H1 (cell line): ENCODE measurements around the gene ENTPD6. TPM values are rescaled to one million over a fixed set of nuclear protein-coding genes. Genes with fewer than 3 reads are reported as not detected.
A peak's percentile ranks its signal among the peaks of the same experiment; 100 is the strongest.

Experiments used
- CTCF ChIA-PET: fragments of 300-600 bp; sonication (Branson Sonifier 250); formaldehyde crosslinking; loops from one replicate; lab custom pipeline; 2021; ENCODE audit not compliant: partially characterized antibody; lab: Charles Lee
- POLR2A ChIA-PET: fragments of 300-600 bp; sonication (Branson Sonifier 250); formaldehyde crosslinking; loops from one replicate; lab custom pipeline; 2021; ENCODE audit warnings: inconsistent platforms; ENCODE audit not compliant: partially characterized antibody; lab: Charles Lee
- DNase-seq, 2 experiments: peaks; one replicate each; pipeline versions ENCODE4 v3.0.0 to v3.0.0-alpha.2; 2010 to 2022; ENCODE audit warnings: low spot score in 2 of 2, low read depth in 1 of 2, mixed read lengths in 1 of 2
- FAIRE-seq: peaks from 2 replicates; lab custom pipeline; 2011; peaks lifted over from hg19 to GRCh38; lab: Jason Lieb, UNC
- H2AFZ ChIP-seq: 2 replicates; pipeline ENCODE4 v1.8.1; 2012; ENCODE audit warnings: low read length, inconsistent platforms
- H2AK5ac ChIP-seq: 2 replicates; pipeline ENCODE4 v1.6.1; 2013; ENCODE audit warnings: low read depth, low read length
- H2BK120ac ChIP-seq: replicated peaks from 2 replicates; pipeline ENCODE3; 2013; ENCODE audit warnings: low read depth, low read length, inconsistent platforms
- H2BK12ac ChIP-seq: 2 replicates; pipeline ENCODE4 v1.6.1; 2013; ENCODE audit warnings: low read depth, low read length
- H2BK15ac ChIP-seq: 2 replicates; pipeline ENCODE4 v1.6.1; 2013; ENCODE audit warnings: low read length
- H2BK20ac ChIP-seq: 2 replicates; pipeline ENCODE4 v1.6.1; 2013; ENCODE audit warnings: low read length
- H2BK5ac ChIP-seq: 2 replicates; pipeline ENCODE4 v1.6.1; 2013; ENCODE audit warnings: low read depth, low read length
- H3K14ac ChIP-seq: 2 replicates; pipeline ENCODE4 v1.6.1; 2013; ENCODE audit warnings: inconsistent platforms; ENCODE audit not compliant: insufficient read length
- H3K18ac ChIP-seq: 2 replicates; pipeline ENCODE4 v1.6.1; 2013; ENCODE audit warnings: low read length; ENCODE audit errors: extremely low read depth
- H3K23ac ChIP-seq: 2 replicates; pipeline ENCODE4 v1.6.1; 2013; ENCODE audit warnings: inconsistent platforms; ENCODE audit not compliant: insufficient read length
- H3K23me2 ChIP-seq: 2 replicates; pipeline ENCODE4 v1.6.1; 2013; ENCODE audit warnings: low read depth, low read length
- H3K27ac ChIP-seq: 2 replicates; pipeline ENCODE4 v1.6.1; 2011; ENCODE audit warnings: low read depth, low read length, inconsistent platforms
- H3K27me3 ChIP-seq, 4 experiments: replicated peaks in 1 of 4; 1 replicate in 1 of 4; 2 replicates in 3 of 4; pipeline versions ENCODE4 v1.6.1 to v1.8.1; 2011 to 2013; ENCODE audit warnings: low read length in 3 of 4, mild to moderate bottlenecking in 3 of 4, inconsistent platforms in 2 of 4, mixed read lengths in 2 of 4, moderate library complexity in 1 of 4; ENCODE audit not compliant: control insufficient read depth in 3 of 4, insufficient read depth in 3 of 4; ENCODE audit errors: extremely low read depth in 1 of 4
- H3K36me3 ChIP-seq, 4 experiments: 2 replicates each; pipeline versions ENCODE4 v1.6.1 to v1.8.1; 2011 to 2013; ENCODE audit warnings: mild to moderate bottlenecking in 4 of 4, low read length in 3 of 4, moderate library complexity in 2 of 4, control low read depth in 1 of 4, inconsistent platforms in 1 of 4; ENCODE audit not compliant: insufficient read depth in 4 of 4, control insufficient read depth in 2 of 4
- H3K4ac ChIP-seq: replicated peaks from 2 replicates; pipeline ENCODE3; 2013; ENCODE audit warnings: low read length, low read depth, mixed read lengths, inconsistent platforms; ENCODE audit not compliant: insufficient read length
- H3K4me1 ChIP-seq, 4 experiments: replicated peaks in 1 of 4; 1 replicate in 1 of 4; 2 replicates in 3 of 4; pipeline versions ENCODE4 v1.6.1 to v1.8.1; 2011 to 2013; ENCODE audit warnings: low read length in 3 of 4, inconsistent platforms in 2 of 4, mixed read lengths in 1 of 4; ENCODE audit not compliant: insufficient read depth in 4 of 4, control insufficient read depth in 3 of 4
- H3K4me2 ChIP-seq, 2 experiments: 2 replicates each; pipeline versions ENCODE4 v1.6.1 to v1.8.1; 2011 to 2013; ENCODE audit warnings: low read depth in 2 of 2, low read length in 2 of 2, control low read depth in 1 of 2, inconsistent platforms in 1 of 2, mild to moderate bottlenecking in 1 of 2; ENCODE audit not compliant: insufficient read depth in 1 of 2
- H3K4me3 ChIP-seq, 4 experiments: fragments of 200-600, 300-600 bp in 1 of 4; sonication (generic), shearing (Covaris generic), sonication (Bioruptor Twin) in 1 of 4; 2 replicates each; pipeline versions ENCODE4 v1.5.1 to v1.8.1; 2011 to 2016; ENCODE audit warnings: low read length in 4 of 4, low read depth in 3 of 4, control low read depth in 2 of 4, inconsistent platforms in 2 of 4, mild to moderate bottlenecking in 2 of 4, mixed read lengths in 1 of 4, moderate library complexity in 1 of 4; ENCODE audit not compliant: insufficient read depth in 2 of 4; ENCODE audit errors: extremely low read depth in 1 of 4
- H3K56ac ChIP-seq: replicated peaks from 2 replicates; pipeline ENCODE3; 2013; ENCODE audit warnings: low read depth, mild to moderate bottlenecking, mixed read lengths, low read length, inconsistent platforms; ENCODE audit not compliant: insufficient read length
- H3K79me1 ChIP-seq: 2 replicates; pipeline ENCODE4 v1.6.1; 2013; ENCODE audit warnings: low read depth, low read length, control low read depth
- H3K79me2 ChIP-seq, 2 experiments: 2 replicates each; pipeline versions ENCODE4 v1.6.1 to v1.8.1; 2012 to 2013; ENCODE audit warnings: low read length in 2 of 2, mild to moderate bottlenecking in 2 of 2, inconsistent platforms in 1 of 2; ENCODE audit not compliant: insufficient read depth in 2 of 2, control insufficient read depth in 1 of 2
- H3K9ac ChIP-seq, 4 experiments: replicated peaks in 1 of 4; 1 replicate in 1 of 4; 2 replicates in 3 of 4; pipeline versions ENCODE4 v1.6.1 to v1.8.1; 2011 to 2013; ENCODE audit warnings: low read depth in 3 of 4, low read length in 3 of 4, control low read depth in 2 of 4, mild to moderate bottlenecking in 2 of 4, moderate library complexity in 2 of 4, inconsistent platforms in 1 of 4; ENCODE audit errors: extremely low read depth in 1 of 4
- H3K9me3 ChIP-seq, 2 experiments: 2 replicates each; pipeline versions ENCODE4 v1.6.1 to v1.8.1; 2012 to 2013; ENCODE audit warnings: mild to moderate bottlenecking in 2 of 2, moderate library complexity in 2 of 2, control low read depth in 1 of 2, inconsistent platforms in 1 of 2, low read depth in 1 of 2, low read length in 1 of 2, mixed read lengths in 1 of 2; ENCODE audit not compliant: insufficient read depth in 2 of 2
- H4K20me1 ChIP-seq, 2 experiments: replicated peaks in 1 of 2; 2 replicates each; pipeline versions ENCODE3 to v1.8.1; 2011 to 2013; ENCODE audit warnings: inconsistent platforms in 2 of 2, low read length in 2 of 2, mild to moderate bottlenecking in 1 of 2; ENCODE audit not compliant: insufficient read depth in 2 of 2, control insufficient read depth in 1 of 2
- H4K5ac ChIP-seq: 2 replicates; pipeline ENCODE4 v1.6.1; 2013; ENCODE audit warnings: low read length, low read depth, mixed read lengths, inconsistent platforms; ENCODE audit not compliant: insufficient read length
- H4K8ac ChIP-seq: 2 replicates; pipeline ENCODE4 v1.8.0; 2013; ENCODE audit warnings: mild to moderate bottlenecking, moderate library complexity, low read length, inconsistent platforms; ENCODE audit not compliant: insufficient read depth; ENCODE audit errors: extremely low read depth
- H4K91ac ChIP-seq: replicated peaks from 2 replicates; pipeline ENCODE3; 2013; ENCODE audit warnings: low read length, mixed read lengths, inconsistent platforms; ENCODE audit not compliant: insufficient read length
- CHD2 ChIP-seq: IDR thresholded peaks from 2 replicates; pipeline ENCODE4 v1.6.1; 2012; ENCODE audit warnings: low read length, improper control_type of control experiment
- EGR1 ChIP-seq: IDR thresholded peaks from 2 replicates; pipeline ENCODE4 v1.6.1; 2011; ENCODE audit warnings: low read depth, low read length, borderline replicate concordance
- EZH2 ChIP-seq: fragments of 200-600 bp; sonication (generic); IDR thresholded peaks from 2 replicates; pipeline ENCODE4 v1.7.1; 2012; ENCODE audit warnings: low read depth, mild to moderate bottlenecking, moderate library complexity, low read length, inconsistent platforms; ENCODE audit not compliant: severe bottlenecking
- HDAC2 ChIP-seq, 2 experiments: fragments of 300-600 bp in 1 of 2; sonication (generic) in 1 of 2; IDR thresholded peaks; 2 replicates each; pipeline ENCODE4 v1.6.1; 2011 to 2012; ENCODE audit warnings: low read depth in 2 of 2, low read length in 2 of 2, mild to moderate bottlenecking in 2 of 2, moderate library complexity in 2 of 2, borderline replicate concordance in 1 of 2, inconsistent platforms in 1 of 2
- JUN ChIP-seq: IDR thresholded peaks from 2 replicates; pipeline ENCODE4 v1.6.1; 2011; ENCODE audit warnings: low read depth, mild to moderate bottlenecking, improper control_type of control experiment, low read length
- NANOG ChIP-seq: IDR thresholded peaks from 2 replicates; pipeline ENCODE4 v1.6.1; 2011; ENCODE audit warnings: low read length, low read depth, mild to moderate bottlenecking, inconsistent platforms; ENCODE audit not compliant: insufficient read depth, poor library complexity, severe bottlenecking
- NRF1 ChIP-seq: IDR thresholded peaks from 2 replicates; pipeline ENCODE4 v1.6.1; 2011; ENCODE audit warnings: mild to moderate bottlenecking, low read depth, low read length, improper control_type of control experiment
- POLR2AphosphoS5 ChIP-seq: IDR thresholded peaks from 2 replicates; pipeline ENCODE4 v1.6.1; 2011; ENCODE audit warnings: low read depth, low read length
- SP4 ChIP-seq: IDR thresholded peaks from 2 replicates; pipeline ENCODE4 v1.6.1; 2012; ENCODE audit warnings: low read length, inconsistent platforms
- SUZ12 ChIP-seq: fragments of 200-600 bp; sonication (generic); IDR thresholded peaks from 2 replicates; pipeline ENCODE4 v1.6.1; 2012; ENCODE audit warnings: mild to moderate bottlenecking, inconsistent platforms, low read length, moderate library complexity, mixed read lengths
- TAF7 ChIP-seq: optimal IDR thresholded peaks from 2 replicates; pipeline ENCODE3; 2011; ENCODE audit warnings: low read depth, mild to moderate bottlenecking, inconsistent platforms, low read length, moderate library complexity, borderline replicate concordance
- TEAD4 ChIP-seq: IDR thresholded peaks from 2 replicates; pipeline ENCODE4 v1.6.1; 2012; ENCODE audit warnings: low read depth, low read length, inconsistent platforms, mixed read lengths
- ZNF274 ChIP-seq: IDR thresholded peaks from 2 replicates; pipeline ENCODE4 v1.7.0; 2012; ENCODE audit warnings: low read length, borderline replicate concordance; ENCODE audit errors: extremely low read depth
- WGBS, 2 experiments: shearing (Covaris generic) in 1 of 2; methylation state at CpG; one replicate each; pipeline versions ENCODE4 v1.1.6 to v1.1.7; 2013 to 2015; ENCODE audit warnings: low lambda C conversion rate in 2 of 2, mixed read lengths in 2 of 2, inconsistent platforms in 1 of 2, low coverage in 1 of 2, missing lambda C conversion rate in 1 of 2; ENCODE audit not compliant: insufficient replicate concordance in 2 of 2, insufficient coverage in 1 of 2, insufficient read length in 1 of 2; ENCODE audit errors: extremely low coverage in 1 of 2, missing lambda C conversion rate in 1 of 2; 5-methylcytosine and 5-hydroxymethylcytosine counted together
- polyA plus RNA-seq, 7 experiments: library from polyadenylated mRNA; depleted of rRNA in 3 of 7; stranded (reverse) in 5 of 7; unstranded in 2 of 7; fragments of >200 nt in 5 of 7; fragments of 200-250 nt in 2 of 7; gene quantifications; 1 replicate in 5 of 7; 2 replicates in 1 of 7; 4 replicates in 1 of 7; pipeline versions ENCODE4 v1.2.1 to v1.2.3, GENCODE V29; 2011 to 2013; ENCODE audit warnings: missing spikeins in 2 of 7, mixed read lengths in 2 of 7
- total RNA-seq: library from RNA; stranded (reverse); fragmentation: NEBNext Ultra II Directional; extraction: Animal tissue kit (Norgen Biotek cat#: 25700); gene quantifications from 2 replicates; pipeline ENCODE4 v1.2.1, GENCODE V29; 2021

The ENTPD6 gene
- total and polyA plus RNA-seq, 2 of the 8 experiments (the other 6 are each of a cell fraction or from before 2014, with no cell fraction given) = 47.8 to 57.3 TPM

- peak in 1 of 2 experiments; percentile 36 for DNase-seq
- Histone ChIP-seq H2BK5ac (peak overlapping the region; percentile 44), H3K4ac (no peak overlapping the region), H3K4me2 (peak overlapping the region in 1 of 2 experiments; percentile 25; a peak in 2 of 4 replicates), H4K91ac (no peak overlapping the region), H3K27me3 (no peaks in the 10 kb centered on the region), H3K18ac (no peak overlapping the region; the same call in 1 of the 2 replicates), H3K9me3 (no peaks in the 10 kb centered on the region), H3K56ac (no peak overlapping the region), H3K27ac (peak overlapping the region; percentile 38; the same call in 1 of the 2 replicates), H3K14ac (no peak overlapping the region), H3K79me1 (no peaks in the 10 kb centered on the region), H2BK15ac (0 out of 2 replicates have a peak overlapping the region, but pooled peaks have one; percentile 72), H3K4me3 (no peak overlapping the region), H3K9ac (no peak overlapping the region; a peak in 1 of 7 replicates), H2BK12ac (0 out of 2 replicates have a peak overlapping the region, but pooled peaks have one; percentile 68), H4K20me1 (peaks cover 2 to 7% of the 10 kb centered on the region in 2 experiments), H2BK120ac (no peak overlapping the region), H2BK20ac (no peak overlapping the region), H3K23me2 (no peaks in the 10 kb centered on the region), H3K4me1 (peaks cover 0 to 5% (median 2%) of the 10 kb centered on the region in 4 experiments; a peak in 2 of 7 replicates), H2AK5ac (0 out of 2 replicates have a peak overlapping the region, but pooled peaks have one; percentile 88), H4K8ac (no peak overlapping the region; the same call in 1 of the 2 replicates), H3K23ac (no peak overlapping the region), H3K36me3 (no peaks in the 10 kb centered on the region; a peak in 1 of 8 replicates), H2AFZ (no peak overlapping the region), H3K79me2 (no peaks in the 10 kb centered on the region), H4K5ac (no peak overlapping the region)
- WGBS, 2 experiments = 81% methylated on average over 8 of the region's 8 CpGs; no CpG with 5 or more reads in 1 of the 2 experiments
- ChIA-PET POLR2A (no interaction called here), CTCF (interaction anchor here (0.9 to 5.3 kb wide), 6 partner anchors 10 to 45 kb away, joined by 3 to 24 read pairs (median 4); partner anchors contain the start of gene PYGB)
- no peak for FAIRE-seq
- no peak for TF ChIP-seq JUN
- no peak for TF ChIP-seq CHD2
- no peak for TF ChIP-seq EGR1
- TF ChIP-seq NRF1 = no peak
- no peak for TF ChIP-seq POLR2AphosphoS5
- no peak for TF ChIP-seq EZH2
- no peak for TF ChIP-seq SP4
- no peak for TF ChIP-seq TAF7
- no peak for TF ChIP-seq ZNF274
- no peak for TF ChIP-seq SUZ12
- TF ChIP-seq TEAD4 = no peak
- TF ChIP-seq HDAC2 (IDR thresholded peaks at IDR 0.05; ENCODE audit: borderline replicate concordance in 1 of 2, low read depth in 2 of 2, low read length in 2 of 2) = no peak
- no peak for TF ChIP-seq NANOG
Measured at GRCh38 chr20:25223179-25223661, 27.7 kb downstream of the ENTPD6 start.
